Ramos (cell line): Measurements from ENCODE around the gene MINDY4.

Experiments used
- in situ Hi-C: fragments of 300-500 bp; cut with MboI; formaldehyde crosslinking; loops from one replicate; pipeline ENCODE4 v1.14.3; 2022; ENCODE audit warnings: low sequenced_read_pairs; ENCODE audit not compliant: unreplicated experiment

The MINDY4 gene

DNA sequence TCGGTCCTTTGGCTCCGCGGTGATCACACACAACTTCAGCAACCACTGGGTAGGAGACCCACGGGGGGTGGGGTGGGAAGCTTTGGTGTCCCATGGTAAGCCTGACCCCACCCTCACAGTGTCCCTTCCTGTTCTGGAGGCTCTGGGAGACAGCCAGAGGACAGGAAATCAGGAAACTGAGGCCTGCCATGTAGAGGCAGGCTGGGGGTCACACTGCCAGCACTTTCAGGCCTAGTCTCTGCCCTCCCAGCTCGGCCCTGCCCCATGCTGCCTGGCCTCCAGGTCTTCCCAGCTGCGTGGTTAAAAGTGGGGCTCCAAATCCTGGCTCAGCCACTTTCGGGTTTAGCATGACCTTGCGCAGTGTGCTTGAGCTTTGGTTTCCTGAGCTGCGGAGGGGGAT is 151.4 kb downstream of the MINDY4 start:
- in situ Hi-C loops: no loop called here

DNA sequence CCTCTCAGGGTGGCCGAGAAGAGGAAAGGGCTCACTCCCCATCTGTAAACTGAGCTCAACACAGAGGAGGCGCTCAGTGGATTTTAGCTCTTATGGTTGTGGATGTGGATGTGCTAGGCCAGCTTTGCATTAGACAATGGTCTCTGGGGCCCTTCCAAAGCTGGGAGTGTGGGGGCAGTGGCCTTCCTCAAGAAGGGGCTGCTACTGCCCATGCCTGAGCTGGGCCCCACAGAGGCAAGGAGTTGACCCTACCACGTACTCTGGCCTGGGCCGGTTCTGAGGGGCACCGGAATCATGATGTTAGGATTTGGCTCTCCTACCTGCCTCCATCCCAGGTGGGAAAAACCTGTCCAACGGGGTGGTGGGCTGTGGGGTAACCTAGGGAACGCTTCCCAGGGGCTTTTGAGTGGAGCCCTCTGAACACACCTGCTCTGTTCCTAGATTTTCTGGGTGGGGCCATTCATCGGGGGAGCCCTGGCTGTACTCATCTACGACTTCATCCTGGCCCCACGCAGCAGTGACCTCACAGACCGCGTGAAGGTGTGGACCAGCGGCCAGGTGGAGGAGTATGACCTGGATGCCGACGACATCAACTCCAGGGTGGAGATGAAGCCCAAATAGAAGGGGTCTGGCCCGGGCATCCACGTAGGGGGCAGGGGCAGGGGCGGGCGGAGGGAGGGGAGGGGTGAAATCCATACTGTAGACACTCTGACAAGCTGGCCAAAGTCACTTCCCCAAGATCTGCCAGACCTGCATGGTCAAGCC is 152.0 kb downstream of the MINDY4 start:
- in situ Hi-C loops: no loop called here

DNA sequence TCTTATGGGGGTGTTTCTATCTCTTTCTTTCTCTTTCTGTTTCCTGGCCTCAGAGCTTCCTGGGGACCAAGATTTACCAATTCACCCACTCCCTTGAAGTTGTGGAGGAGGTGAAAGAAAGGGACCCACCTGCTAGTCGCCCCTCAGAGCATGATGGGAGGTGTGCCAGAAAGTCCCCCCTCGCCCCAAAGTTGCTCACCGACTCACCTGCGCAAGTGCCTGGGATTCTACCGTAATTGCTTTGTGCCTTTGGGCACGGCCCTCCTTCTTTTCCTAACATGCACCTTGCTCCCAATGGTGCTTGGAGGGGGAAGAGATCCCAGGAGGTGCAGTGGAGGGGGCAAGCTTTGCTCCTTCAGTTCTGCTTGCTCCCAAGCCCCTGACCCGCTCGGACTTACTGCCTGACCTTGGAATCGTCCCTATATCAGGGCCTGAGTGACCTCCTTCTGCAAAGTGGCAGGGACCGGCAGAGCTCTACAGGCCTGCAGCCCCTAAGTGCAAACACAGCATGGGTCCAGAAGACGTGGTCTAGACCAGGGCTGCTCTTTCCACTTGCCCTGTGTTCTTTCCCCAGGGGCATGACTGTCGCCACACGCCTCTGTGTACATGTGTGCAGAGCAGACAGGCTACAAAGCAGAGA is 152.7 kb downstream of the MINDY4 start:
- in situ Hi-C loops: no loop called here

DNA sequence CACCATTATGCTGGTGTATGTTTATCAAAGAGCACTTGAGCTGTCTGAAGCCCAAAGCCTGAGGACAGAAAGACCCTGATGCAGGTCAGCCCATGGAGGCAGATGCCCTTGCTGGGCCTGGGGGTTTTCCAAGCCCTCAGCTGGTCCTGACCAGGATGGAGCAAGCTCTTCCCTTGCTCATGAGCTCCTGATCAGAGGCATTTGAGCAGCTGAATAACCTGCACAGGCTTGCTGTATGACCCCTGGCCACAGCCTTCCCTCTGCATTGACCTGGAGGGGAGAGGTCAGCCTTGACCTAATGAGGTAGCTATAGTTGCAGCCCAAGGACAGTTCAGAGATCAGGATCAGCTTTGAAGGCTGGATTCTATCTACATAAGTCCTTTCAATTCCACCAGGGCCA is 153.4 kb downstream of the MINDY4 start:
- in situ Hi-C loops: no loop called here

DNA sequence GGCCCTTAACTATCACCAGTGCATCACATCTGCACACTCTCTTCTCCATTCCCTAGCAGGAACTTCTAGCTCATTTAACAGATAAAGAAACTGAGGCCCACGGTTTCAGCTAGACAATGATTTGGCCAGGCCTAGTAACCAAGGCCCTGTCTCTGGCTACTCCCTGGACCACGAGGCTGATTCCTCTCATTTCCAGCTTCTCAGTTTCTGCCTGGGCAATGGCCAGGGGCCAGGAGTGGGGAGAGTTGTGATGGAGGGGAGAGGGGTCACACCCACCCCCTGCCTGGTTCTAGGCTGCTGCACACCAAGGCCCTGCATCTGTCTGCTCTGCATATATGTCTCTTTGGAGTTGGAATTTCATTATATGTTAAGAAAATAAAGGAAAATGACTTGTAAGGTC is 153.9 kb downstream of the MINDY4 start:
- in situ Hi-C loops: no loop called here

DNA sequence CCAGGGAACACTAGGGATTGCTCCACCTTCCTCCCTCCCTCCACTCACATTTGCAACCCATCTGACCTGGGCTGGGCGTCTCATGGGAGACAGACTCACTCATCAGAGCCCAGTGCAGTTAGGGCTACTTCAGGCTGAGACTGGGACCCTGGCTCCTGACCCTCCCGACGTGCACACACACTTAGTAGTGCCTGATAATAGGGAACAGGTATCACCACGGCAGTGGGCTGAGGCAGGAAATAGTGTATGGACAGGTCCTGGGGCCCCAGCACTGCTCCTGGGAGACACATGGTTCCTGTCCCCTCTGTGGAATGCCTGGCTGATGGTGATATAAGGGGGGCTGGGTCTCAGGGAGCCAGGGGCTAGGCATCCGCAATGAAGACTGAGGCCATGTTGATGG is 154.7 kb downstream of the MINDY4 start:
- in situ Hi-C loops: no loop called here

DNA sequence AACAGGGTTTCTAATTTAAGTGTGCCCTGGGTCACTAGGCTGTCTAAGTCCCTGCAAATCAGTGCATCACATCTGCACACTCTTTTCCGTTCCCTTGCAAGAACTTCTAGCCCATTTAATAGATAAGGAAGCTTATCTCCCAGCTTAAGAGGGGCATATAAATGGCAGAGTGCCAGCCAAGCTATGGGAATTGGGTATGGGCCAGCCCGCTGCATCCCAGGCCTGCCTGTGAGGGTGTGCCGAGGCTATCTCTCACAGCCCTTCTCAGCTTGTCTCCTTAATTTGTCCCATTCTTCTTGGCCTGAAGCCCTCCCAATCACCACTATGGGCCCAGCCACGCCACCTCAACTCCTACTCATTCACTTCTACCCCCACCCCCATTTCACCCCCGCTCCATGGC is 155.1 kb downstream of the MINDY4 start:
- in situ Hi-C loops: no loop called here

DNA sequence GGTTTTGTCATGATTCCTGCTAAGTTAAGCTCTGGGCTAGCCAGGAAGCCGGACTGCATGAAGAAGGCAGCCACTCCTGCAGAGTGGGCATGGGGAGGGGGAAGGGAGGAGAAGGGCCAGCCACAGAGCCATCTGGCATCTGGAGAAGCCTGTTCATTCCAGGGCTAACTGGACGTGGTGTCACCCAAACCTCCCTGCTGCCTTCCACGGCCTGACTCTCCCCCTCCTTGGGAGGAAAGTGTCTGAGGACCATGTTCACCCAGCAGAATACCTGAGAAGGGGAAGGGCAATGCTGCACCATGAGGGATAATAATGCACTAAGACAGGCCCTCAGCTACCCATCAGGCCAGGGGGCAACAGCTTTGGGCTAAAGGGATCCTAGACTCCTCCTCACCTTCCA is 155.8 kb downstream of the MINDY4 start:
- in situ Hi-C loops: no loop called here

DNA sequence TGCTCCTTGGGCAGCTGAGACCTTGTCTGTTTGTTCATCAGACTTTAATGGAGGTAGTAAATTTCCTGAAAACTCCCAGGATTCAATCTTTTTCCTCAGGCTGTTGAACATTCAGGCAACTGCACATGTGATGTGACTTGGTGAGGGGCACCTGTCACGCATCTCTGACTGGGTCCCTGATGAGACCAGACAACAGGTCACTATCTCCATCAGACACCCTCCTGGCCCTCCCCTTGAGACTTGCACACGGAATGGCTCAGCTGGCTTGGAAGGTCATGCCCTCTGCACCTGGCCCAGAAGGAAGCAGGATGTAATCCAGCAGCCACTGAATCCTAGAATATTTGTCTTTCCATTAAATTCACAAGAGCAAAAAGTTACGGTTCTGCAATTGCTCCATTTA is 156.3 kb downstream of the MINDY4 start:
- in situ Hi-C loops: no loop called here

DNA sequence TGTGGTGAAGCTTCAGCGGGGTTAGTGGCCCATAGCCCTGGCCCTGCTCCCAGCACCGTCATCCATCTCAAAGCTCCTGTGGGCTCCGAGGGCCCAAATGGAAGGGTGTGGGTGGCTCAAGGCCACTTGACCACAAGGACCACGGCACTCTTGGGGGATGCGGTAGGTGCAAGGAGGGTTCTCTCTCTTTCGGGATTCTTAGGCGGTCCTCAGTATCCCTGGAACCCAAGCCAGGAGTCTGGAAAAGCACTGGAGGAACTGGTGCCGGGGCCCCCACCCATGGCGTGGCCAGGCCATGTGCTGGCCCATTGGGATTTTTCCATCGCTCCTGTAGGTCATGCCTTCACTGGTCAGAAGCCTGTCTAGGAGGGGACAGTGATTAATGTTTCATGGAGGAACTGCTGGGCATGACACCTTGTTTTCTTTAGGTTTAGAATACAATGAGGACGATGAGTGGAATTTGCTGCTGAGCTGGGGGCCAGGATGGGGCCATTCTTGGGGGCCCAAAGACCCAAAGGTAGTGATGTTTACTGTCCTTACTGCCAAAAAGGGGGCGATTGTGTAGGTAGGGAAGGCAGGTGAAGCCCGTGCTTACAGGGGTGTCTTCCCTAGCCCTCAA is 157.1 kb downstream of the MINDY4 start:
- in situ Hi-C loops: no loop called here

DNA sequence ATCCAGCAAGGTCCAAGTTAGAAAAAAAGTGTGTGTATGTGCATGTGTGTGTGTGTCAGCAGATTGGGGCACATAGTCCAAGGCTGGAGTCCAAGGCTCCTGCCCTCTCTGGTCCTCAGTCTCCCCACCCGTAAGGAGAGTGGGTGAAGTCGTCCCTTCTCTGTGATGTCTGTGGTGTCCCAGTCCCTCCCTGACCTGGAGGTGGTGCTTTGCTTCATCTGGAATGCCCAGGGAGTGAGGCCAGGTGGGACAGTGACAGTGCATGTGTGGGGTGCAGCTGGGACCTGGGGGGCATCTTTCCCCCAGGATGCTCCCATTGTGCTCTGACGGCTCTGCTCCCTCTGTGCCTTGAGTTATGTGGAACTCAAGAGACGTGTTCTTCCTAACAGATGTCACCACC is 158.5 kb downstream of the MINDY4 start:
- in situ Hi-C loops: no loop called here

DNA sequence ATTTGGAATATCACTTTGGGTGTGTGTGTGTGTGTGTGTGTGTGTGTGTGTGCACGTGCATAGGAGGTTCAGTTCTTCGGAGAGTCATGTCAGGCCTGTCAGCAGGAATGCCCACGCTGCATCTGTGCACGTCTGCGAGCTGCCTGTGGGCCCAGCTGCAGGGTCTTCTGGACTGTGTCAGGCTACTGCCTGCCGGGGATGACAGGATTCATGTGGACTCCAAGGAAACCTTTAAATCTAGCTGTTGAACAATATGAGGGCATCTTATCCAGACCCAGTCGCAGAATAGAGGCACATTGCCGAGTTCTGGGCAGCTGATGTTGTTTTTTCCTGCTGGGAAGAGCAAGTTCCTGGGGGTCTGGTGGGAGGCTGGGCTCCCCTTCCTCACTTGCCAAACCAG is 159.4 kb downstream of the MINDY4 start:
- in situ Hi-C loops: no loop called here

DNA sequence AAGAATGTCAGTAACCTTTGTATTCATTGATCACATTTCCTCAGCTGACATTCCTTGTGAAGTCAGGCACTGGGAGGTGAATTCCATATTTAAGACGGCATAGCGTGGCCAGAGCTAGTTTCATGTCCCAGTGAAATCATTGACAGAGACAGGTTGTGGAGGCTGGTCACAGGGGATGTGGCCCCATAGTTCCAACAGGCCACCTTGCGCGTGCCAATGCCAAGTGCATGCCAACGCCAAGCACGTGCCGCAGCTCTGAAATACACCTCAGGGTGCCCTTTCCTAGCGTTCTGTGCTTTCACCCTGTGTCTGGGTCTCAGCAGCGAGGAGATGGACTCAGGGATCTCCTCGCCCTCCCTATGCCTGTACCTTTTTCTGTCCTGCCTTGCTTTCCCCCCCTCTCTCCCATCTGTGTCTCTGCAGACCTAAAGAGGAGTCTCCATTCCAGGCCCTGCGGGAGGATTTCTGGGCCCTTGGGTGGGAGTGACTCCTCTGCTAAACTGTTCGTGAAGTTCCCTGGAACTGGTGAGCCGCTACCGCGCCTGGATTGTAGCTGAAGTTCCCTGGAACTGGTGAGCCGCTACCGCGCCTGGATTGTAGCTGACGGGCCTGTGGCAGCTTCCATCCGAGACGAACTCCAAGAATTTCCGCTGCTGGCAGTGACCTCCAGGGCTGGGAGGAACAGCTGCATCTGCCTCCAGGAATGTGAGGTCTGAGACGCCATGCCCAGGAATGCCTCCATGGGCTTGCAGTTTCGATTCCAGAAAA is 160.1 kb downstream of the MINDY4 start:
- in situ Hi-C loops: no loop called here

DNA sequence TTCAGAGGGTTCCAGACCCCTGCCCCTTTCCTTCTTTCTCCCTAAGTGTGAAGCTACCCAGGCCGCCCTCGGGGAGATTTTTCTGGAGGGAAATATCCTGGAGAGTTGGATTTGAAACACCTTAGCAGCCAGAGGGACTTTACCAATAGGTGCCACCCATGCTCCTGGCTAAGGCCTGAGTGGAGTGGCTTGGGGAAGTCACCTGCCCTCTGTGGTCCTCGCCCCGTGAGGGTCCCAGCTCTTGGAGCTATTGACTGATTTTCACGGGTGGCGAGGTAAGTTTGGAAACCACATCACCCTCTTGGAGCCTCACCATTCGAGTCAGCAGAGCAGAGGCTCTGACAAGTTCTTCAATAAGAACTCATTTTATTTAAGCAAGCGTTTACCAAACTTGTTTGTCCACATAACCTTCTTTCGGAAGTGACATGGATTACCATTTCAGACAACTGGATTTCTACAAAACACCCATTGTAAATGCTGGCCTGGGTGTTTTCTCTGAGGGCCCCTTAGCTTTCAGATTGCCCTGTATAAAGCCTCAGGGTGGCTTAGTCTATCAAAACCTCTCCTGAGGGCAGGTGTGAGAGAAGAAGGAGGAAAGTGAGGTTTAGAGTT is 160.8 kb downstream of the MINDY4 start:
- in situ Hi-C loops: no loop called here

DNA sequence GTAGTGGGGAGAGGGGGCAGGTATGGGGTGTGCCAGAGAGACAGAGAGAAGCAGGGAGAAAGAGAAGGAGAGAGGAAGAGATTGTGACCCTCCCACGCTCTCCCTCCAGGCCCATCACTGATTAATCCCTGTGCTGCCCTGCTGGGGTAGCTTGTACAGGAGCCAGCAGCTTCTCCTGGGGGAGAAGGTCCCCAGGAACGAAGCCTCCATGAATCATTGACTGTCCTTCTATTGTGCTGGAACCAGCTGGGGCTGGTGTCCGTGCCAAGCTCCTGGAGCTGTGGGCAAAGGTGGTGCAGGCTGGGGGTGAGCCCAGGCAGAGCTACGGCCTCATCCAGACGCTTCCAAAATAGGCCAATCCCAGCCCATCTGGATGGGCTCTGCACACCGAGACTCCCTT is 161.3 kb downstream of the MINDY4 start:
- in situ Hi-C loops: no loop called here

DNA sequence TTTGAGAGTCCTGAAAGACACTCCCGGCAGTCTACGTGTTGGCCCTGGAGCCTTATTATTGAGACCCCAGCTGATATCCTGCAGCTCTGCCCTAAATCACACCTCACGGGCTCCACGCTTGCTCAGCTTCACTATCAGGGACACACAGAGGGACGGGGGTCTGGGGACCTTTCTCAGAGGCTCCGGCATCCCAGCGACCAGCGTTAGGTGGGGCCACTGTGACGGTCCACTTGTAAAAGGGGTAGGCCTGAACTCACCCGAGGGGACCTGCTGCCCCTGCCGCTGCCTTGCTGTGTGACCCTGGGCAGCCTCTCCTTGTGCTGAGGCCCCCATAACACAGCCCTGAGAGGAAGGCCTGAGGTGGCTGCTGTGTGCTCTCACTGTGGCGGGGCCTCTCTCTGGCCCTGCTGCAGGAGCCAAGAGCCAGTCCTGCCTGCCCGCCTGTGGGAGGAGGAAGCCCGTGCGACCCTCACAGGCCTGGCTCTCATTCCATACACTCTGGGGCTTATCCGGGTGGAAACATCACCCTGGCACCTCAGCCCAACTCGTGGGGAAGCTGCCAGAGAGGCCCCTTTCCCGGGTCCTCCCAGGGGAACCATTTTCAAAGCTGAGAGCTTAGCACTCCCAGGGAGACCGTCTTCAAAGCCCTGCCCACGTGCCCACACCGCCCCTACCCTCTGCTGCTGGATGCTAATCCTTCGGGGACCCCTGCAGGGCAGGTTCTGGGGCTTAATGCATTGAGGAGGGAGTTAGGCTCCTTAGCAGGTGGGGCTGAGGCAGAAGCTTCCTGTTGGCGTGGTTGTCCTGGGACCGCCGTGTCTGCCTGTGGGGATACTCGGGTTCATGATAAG is 162.1 kb downstream of the MINDY4 start:
- in situ Hi-C loops: no loop called here

DNA sequence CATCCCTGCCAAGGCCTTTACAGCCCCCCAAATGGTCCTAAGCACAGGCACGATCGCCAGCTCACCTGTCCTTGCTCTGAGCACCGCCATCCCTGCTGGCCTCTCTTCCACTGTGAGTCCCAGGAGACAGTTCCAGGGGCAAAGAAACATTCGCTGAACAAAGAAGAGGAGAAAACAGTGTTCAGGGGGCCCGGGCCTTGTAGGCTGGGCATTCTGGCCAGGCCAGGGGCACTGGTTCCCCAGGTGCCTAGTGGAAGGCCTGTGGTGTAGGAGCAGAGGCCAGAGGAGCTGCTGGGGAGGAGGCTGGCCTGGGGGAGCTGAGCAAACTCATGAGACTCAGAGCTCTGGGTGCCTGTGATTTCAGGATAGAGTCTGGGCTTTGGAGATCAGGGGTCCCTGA is 163.0 kb downstream of the MINDY4 start:
- in situ Hi-C loops: no loop called here

DNA sequence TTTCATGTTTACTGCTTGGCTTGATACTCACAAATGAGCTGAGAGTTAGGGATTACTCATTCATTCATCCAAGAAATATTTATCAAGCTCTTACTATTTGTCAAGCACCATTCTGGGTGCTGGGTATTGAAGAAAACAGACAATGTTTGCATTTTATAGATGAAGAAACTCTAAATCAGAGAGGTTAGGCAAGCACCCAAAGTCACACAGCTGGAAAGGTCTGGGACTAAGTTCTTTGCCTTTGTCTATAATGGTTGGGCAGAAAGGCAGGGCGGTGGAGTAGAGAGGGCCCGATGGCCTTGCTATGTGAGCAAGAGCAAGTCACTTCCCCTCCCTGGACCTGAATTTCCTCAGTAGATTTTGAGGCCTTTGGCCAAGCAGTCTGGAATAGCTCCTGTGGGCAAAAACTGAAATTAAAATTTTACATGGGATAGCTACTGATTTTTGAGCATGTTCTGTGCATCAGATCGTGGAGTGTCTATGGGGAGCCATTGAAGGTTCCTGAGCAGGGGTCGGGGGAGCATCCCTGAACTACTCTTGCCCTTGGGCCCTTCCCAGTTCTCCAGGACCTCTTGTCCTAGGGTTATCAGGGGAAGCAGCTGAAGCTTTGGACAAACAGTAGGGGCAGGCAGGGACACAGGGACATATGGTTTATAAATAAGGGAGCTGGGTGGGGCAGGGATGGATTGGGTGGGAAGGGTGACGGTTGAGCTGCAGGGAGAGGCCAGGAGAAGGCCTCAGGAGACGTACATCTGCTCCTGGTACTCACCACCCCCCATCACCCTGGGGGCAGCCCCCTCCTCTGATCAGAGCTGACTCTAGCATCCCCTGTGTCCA is 163.7 kb downstream of the MINDY4 start:
- in situ Hi-C loops: no loop called here

DNA sequence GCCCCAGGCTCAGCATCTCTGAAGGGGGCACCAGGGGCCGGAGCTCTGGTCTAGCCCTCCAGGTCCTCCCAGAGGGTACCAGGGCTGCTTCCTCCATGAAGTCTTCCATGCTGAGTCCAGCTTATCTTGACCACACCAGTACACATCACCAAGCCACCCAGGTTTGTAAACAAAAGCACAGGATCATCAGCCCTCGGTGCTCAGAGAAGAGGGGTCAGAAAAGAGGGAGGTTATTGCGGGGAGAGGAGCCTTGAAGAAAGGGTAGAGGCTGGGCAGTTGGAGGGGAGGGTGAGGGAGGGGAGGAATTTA is 164.3 kb downstream of the MINDY4 start:
- in situ Hi-C loops: no loop called here
